Loucy (cell line): ENCODE data around the gene CORO1C.

Experiments used
- EZH2phosphoT487 ChIP-seq: fragments of 200-600 bp; IDR thresholded peaks from 2 replicates; pipeline ENCODE4 v1.6.1; 2018; ENCODE audit warnings: antibody characterized with exemption, mild to moderate bottlenecking, moderate library complexity, borderline replicate concordance
- TF ChIP-seq, protein P1 (sequence below): fragments of 200-600 bp; sonication (generic); conservative IDR thresholded peaks from 2 replicates; pipeline ENCODE4 v1.5.1; 2014; ENCODE audit warnings: mild to moderate bottlenecking, antibody characterized with exemption, low read length

DNA sequence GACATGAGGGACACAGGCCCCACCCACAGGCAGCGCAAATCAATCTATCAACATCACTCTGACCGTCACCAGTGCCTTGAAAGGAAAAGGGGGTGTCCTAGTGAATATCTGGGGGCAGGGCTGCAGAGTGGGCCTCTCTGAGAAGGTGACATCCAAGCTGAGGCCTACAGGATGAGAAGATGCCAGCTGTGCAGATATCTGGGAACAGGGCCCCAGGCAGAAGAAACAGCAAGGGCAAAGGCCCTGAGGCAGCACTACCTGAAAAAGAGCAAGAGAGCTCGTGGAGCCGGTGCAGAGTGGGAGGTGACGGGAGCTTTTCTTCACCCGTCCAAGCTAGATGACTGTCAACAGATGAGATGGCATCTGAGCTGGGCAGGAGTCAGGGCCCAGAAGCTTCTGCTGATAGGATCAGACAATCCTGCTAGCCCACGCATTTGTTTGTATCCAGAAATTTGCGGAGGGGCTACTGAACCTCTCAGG is 120.9 kb downstream of the CORO1C start:
- TF ChIP-seq, protein P1, sequence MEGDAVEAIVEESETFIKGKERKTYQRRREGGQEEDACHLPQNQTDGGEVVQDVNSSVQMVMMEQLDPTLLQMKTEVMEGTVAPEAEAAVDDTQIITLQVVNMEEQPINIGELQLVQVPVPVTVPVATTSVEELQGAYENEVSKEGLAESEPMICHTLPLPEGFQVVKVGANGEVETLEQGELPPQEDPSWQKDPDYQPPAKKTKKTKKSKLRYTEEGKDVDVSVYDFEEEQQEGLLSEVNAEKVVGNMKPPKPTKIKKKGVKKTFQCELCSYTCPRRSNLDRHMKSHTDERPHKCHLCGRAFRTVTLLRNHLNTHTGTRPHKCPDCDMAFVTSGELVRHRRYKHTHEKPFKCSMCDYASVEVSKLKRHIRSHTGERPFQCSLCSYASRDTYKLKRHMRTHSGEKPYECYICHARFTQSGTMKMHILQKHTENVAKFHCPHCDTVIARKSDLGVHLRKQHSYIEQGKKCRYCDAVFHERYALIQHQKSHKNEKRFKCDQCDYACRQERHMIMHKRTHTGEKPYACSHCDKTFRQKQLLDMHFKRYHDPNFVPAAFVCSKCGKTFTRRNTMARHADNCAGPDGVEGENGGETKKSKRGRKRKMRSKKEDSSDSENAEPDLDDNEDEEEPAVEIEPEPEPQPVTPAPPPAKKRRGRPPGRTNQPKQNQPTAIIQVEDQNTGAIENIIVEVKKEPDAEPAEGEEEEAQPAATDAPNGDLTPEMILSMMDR, result no peak
- TF ChIP-seq EZH2phosphoT487, result no peak
